K562 (cell line): ENCODE results near the gene SYTL2.

ENCODE experiments used
- CCNT2 ChIP-seq: IDR thresholded peaks from 2 replicates; pipeline ENCODE4 v1.6.1; 2011; ENCODE audit warnings: borderline replicate concordance, low read depth, mild to moderate bottlenecking, moderate library complexity, mixed read lengths, low read length; ENCODE audit not compliant: insufficient read length; ENCODE audit errors: extremely low read depth
- EP300 ChIP-seq: IDR thresholded peaks from 2 replicates; pipeline ENCODE4 v1.6.1; 2012; ENCODE audit warnings: low read length, improper control_type of control experiment
- ERF ChIP-seq: fragments of 450-650 bp; formaldehyde crosslinking; IDR thresholded peaks from 2 replicates; pipeline ENCODE4 v1.4.0; 2020; ENCODE audit warnings: mild to moderate bottlenecking, mixed read lengths
- GABPB2 ChIP-seq: fragments of 250-450 bp; sonication (Bioruptor Pico); conservative IDR thresholded peaks from 2 replicates; pipeline ENCODE4 v1.5.1; 2021; ENCODE audit warnings: mild to moderate bottlenecking
- GATAD2B ChIP-seq: fragments of 450-650 bp; IDR thresholded peaks from 2 replicates; pipeline ENCODE4 v1.6.1; 2017; ENCODE audit warnings: mild to moderate bottlenecking, borderline replicate concordance
- MYC ChIP-seq, 2 experiments: fragments of 250-450 bp in 1 of 2; sonication (Bioruptor Pico) in 1 of 2; IDR thresholded peaks; 2 replicates each; pipeline versions ENCODE4 v1.5.1 to v1.6.1; 2012 to 2021; ENCODE audit warnings: low read depth in 2 of 2, borderline replicate concordance in 1 of 2, improper control_type of control experiment in 1 of 2, low read length in 1 of 2, mild to moderate bottlenecking in 1 of 2, moderate library complexity in 1 of 2
- XRCC4 ChIP-seq: IDR thresholded peaks from one replicate; pipeline ENCODE4 v1.6.1; 2011; ENCODE audit not compliant: insufficient read depth, insufficient read length; ENCODE audit errors: extremely low read depth
- YY1 ChIP-seq, 3 experiments: IDR thresholded peaks; 2 replicates each; pipeline ENCODE4 v1.6.1; 2011; ENCODE audit warnings: low read length in 2 of 3, mild to moderate bottlenecking in 2 of 3, moderate library complexity in 2 of 3, borderline replicate concordance in 1 of 3, control low read depth in 1 of 3, low read depth in 1 of 3; ENCODE audit not compliant: insufficient read depth in 3 of 3, insufficient replicate concordance in 2 of 3, control insufficient read depth in 1 of 3, insufficient read length in 1 of 3; ENCODE audit errors: extremely low read depth in 1 of 3
- ZNF282 ChIP-seq: sonication (generic); formaldehyde crosslinking; IDR thresholded peaks from 2 replicates; pipeline ENCODE4 v1.8.1; 2023; ENCODE audit warnings: missing genetic modification reagents
- TF ChIP-seq, protein P1 (sequence below), 3 experiments: IDR thresholded peaks in 2 of 3; conservative IDR thresholded peaks in 1 of 3; 2 replicates each; pipeline ENCODE4 v1.5.1; 2011 to 2012; ENCODE audit warnings: low read length in 3 of 3, mild to moderate bottlenecking in 3 of 3, control low read depth in 2 of 3, improper control_type of control experiment in 1 of 3, inconsistent platforms in 1 of 3, low read depth in 1 of 3, mixed read lengths in 1 of 3, moderate library complexity in 1 of 3; ENCODE audit not compliant: insufficient read depth in 2 of 3

DNA sequence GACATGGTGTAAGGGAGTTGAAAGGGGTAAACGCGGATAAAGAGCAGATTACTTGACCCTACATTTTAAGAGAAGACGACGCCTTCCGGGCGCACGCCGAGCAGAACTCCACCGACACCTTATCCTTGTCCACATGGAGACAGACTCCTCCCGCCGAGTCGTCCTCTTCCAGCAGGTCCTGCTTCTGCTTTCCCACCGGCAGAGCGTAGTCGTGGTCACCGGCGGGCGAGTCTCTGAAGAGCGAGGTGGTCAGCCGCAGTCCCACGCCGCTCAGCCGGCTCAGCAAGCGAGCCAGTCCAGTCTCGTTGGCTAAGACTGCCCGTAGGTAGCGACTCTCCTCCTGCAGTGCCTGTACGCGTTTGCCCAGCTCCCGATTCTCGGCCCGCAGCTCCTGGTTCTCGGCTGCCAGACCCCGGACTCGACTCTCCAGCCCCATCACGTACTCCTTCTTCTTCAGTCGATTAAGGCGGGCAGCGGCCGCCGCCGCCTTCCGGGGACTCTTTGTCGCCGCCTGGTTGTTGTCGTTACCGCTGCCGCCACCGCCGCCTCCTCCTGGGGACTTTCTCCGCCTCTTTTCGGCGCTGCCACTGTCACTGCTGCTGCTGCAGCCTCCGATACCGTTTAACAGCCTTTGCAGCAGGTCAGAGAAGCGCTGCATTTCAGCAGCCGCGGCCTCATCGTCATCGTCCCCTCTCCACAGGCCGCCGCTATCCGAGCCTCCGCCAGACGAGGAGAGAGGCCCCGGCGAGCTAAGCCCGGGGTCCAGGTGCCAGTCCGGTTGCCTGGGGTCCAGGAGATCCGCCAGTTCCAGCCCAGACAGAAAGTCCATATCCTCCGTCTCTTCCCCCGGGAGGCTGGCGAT, 147.0 kb downstream of the SYTL2 start:
- TF ChIP-seq GATAD2B (no peak), YY1 (IDR thresholded peaks at IDR 0.05; ENCODE audit: borderline replicate concordance in 1 of 3, control insufficient read depth in 1 of 3, extremely low read depth in 1 of 3, insufficient read depth in 3 of 3, insufficient read length in 1 of 3, insufficient replicate concordance in 2 of 3, low read depth in 1 of 3, low read length in 2 of 3) (peak in 2 of 3 experiments; percentile 17 to 26), EP300 (no peak), GABPB2 (CRISPR knock-in tag) (no peak), ZNF282 (CRISPR knock-in tag) (no peak), ERF (CRISPR knock-in tag) (0 out of 2 replicates have a peak, but pooled peaks have one; percentile 28), CCNT2 (no peak), MYC (IDR thresholded peaks at IDR 0.05; ENCODE audit: low read depth, low read length) (no peak), MYC (CRISPR knock-in tag; IDR thresholded peaks at IDR 0.05; ENCODE audit: borderline replicate concordance, low read depth) (no peak), XRCC4 (no peak)
- TF ChIP-seq, protein P1, sequence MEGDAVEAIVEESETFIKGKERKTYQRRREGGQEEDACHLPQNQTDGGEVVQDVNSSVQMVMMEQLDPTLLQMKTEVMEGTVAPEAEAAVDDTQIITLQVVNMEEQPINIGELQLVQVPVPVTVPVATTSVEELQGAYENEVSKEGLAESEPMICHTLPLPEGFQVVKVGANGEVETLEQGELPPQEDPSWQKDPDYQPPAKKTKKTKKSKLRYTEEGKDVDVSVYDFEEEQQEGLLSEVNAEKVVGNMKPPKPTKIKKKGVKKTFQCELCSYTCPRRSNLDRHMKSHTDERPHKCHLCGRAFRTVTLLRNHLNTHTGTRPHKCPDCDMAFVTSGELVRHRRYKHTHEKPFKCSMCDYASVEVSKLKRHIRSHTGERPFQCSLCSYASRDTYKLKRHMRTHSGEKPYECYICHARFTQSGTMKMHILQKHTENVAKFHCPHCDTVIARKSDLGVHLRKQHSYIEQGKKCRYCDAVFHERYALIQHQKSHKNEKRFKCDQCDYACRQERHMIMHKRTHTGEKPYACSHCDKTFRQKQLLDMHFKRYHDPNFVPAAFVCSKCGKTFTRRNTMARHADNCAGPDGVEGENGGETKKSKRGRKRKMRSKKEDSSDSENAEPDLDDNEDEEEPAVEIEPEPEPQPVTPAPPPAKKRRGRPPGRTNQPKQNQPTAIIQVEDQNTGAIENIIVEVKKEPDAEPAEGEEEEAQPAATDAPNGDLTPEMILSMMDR (IDR thresholded peaks at IDR 0.05 in 2 of 3, conservative IDR thresholded peaks at IDR 0.05 in 1 of 3; ENCODE audit: insufficient read depth in 2 of 3, low read depth in 1 of 3, low read length in 3 of 3), result peak; percentile 71 to 84 (median 79)
